Right lobe of liver (tissue), 4 donors: Measurements from ENCODE around the gene ITM2B.

ENCODE experiments used
- POLR2A ChIP-seq: fragments of 450-650 bp; IDR thresholded peaks from one replicate; pipeline ENCODE4 v1.6.1; 2017; ENCODE audit warnings: antibody characterized with exemption, mild to moderate bottlenecking
- TF ChIP-seq, protein P1 (sequence below), 4 donors: fragments of 200-600 bp in 3 of 4; fragments of 450-650 bp in 1 of 4; IDR thresholded peaks; one replicate each; pipeline versions ENCODE4 v1.5.1 to v1.8.0; 2016 to 2022; ENCODE audit warnings: antibody characterized with exemption in 4 of 4, mild to moderate bottlenecking in 2 of 4
- donor health status: DM: no; HTN: no; CAD: no.
- donor health status: DM: no; HTN: no; CAD: no.
- donor health status: DM: no; HTN: yes; CAD: no.

- TF ChIP-seq, protein P1, sequence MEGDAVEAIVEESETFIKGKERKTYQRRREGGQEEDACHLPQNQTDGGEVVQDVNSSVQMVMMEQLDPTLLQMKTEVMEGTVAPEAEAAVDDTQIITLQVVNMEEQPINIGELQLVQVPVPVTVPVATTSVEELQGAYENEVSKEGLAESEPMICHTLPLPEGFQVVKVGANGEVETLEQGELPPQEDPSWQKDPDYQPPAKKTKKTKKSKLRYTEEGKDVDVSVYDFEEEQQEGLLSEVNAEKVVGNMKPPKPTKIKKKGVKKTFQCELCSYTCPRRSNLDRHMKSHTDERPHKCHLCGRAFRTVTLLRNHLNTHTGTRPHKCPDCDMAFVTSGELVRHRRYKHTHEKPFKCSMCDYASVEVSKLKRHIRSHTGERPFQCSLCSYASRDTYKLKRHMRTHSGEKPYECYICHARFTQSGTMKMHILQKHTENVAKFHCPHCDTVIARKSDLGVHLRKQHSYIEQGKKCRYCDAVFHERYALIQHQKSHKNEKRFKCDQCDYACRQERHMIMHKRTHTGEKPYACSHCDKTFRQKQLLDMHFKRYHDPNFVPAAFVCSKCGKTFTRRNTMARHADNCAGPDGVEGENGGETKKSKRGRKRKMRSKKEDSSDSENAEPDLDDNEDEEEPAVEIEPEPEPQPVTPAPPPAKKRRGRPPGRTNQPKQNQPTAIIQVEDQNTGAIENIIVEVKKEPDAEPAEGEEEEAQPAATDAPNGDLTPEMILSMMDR (IDR thresholded peaks at IDR 0.05), result no peak
- no peak for TF ChIP-seq POLR2A
These were observed 78.2 kb downstream of the ITM2B start for GRCh38 chr13:48311223-48311622.
